Right renal cortex interstitium (tissue), 3 donors: ENCODE measurements around the gene FNDC5. TPM values are rescaled to one million over a fixed set of nuclear protein-coding genes. Genes with fewer than 3 reads are reported as not detected.
A peak's percentile ranks its signal among the peaks of the same experiment; 100 is the strongest.

ENCODE experiments used
- DNase-seq, 3 donors: peaks; one replicate each; pipeline ENCODE4 v3.0.0-alpha.2; 2013; ENCODE audit warnings: low read depth in 3 of 3, low spot score in 2 of 3
- polyA plus RNA-seq, 3 donors: library from polyadenylated mRNA; unstranded; fragments of 120-200 nt; gene quantifications; one replicate each; pipeline ENCODE4 v1.2.1, GENCODE V29; 2013; ENCODE audit not compliant: insufficient read length in 3 of 3

The FNDC5 gene
- polyA plus RNA-seq, 3 donors: 45.6 to 60.6 (median 46.6) TPM

- DNase-seq: no peak
These were observed 3.6 kb downstream of the FNDC5 start for GRCh38 chr1:32867151-32867550.

GRCh38 chr1:32865639-32866405 lies 4.9 kb downstream of the FNDC5 start:
- DNase-seq: no peak

GRCh38 chr1:32864375-32865019 lies 6.2 kb downstream of the FNDC5 start:
- DNase-seq: no peak

GRCh38 chr1:32863881-32864245 lies 6.8 kb downstream of the FNDC5 start:
- DNase-seq: no peak

- DNase-seq: no peak
These were observed 7.4 kb downstream of the FNDC5 start for GRCh38 chr1:32863218-32863880.

GRCh38 chr1:32861904-32862695 lies 8.6 kb downstream of the FNDC5 start:
- no peak for DNase-seq

- no peak for DNase-seq
These were observed 10.1 kb downstream of the FNDC5 start for GRCh38 chr1:32860566-32860965.

- DNase-seq: no peak
These were observed 10.8 kb downstream of the FNDC5 start for GRCh38 chr1:32859915-32860314.

- no peak for DNase-seq
These were observed 11.9 kb downstream of the FNDC5 start for GRCh38 chr1:32858791-32859190.

GRCh38 chr1:32858136-32858535 lies 12.6 kb downstream of the FNDC5 start:
- DNase-seq: no peak

GRCh38 chr1:32855861-32856617 lies 14.7 kb downstream of the FNDC5 start:
- DNase-seq: no peak

- DNase-seq: no peak
These were observed 22.2 kb downstream of the FNDC5 start for GRCh38 chr1:32848354-32849063.

GRCh38 chr1:32831878-32832277 lies 38.8 kb downstream of the FNDC5 start:
- no peak for DNase-seq

- no peak for DNase-seq
These were observed 40.4 kb downstream of the FNDC5 start for GRCh38 chr1:32830092-32830852.

- DNase-seq: peak in 1 of 3 donors; percentile 12
These were observed 42.4 kb downstream of the FNDC5 start for GRCh38 chr1:32828341-32828740.

- DNase-seq: no peak
These were observed 45.5 kb downstream of the FNDC5 start for GRCh38 chr1:32825181-32825580.

- DNase-seq: peak in 1 of 3 donors; percentile 4
These were observed 51.7 kb downstream of the FNDC5 start for GRCh38 chr1:32818804-32819541.
